K562 (cell line): ENCODE data around the gene SS18L1. TPM values are rescaled to one million over a fixed set of nuclear protein-coding genes. Genes with fewer than 3 reads are reported as not detected.
A peak's percentile ranks its signal among the peaks of the same experiment; 100 is the strongest.

Source experiments
- ELF1 ChIP-seq: fragments of 200-800 bp; sonication (Bioruptor generic); IDR thresholded peaks from 2 replicates; pipeline ENCODE4 v1.6.1; 2016; ENCODE audit warnings: missing genetic modification characterization, missing compliant biosample characterization
- FOXJ3 ChIP-seq: sonication (generic); formaldehyde crosslinking; IDR thresholded peaks from 2 replicates; pipeline ENCODE4 v1.4.0; 2020; ENCODE audit warnings: mild to moderate bottlenecking, missing genetic modification reagents
- HMG20A ChIP-seq: fragments of 450-650 bp; formaldehyde crosslinking; conservative IDR thresholded peaks from 2 replicates; pipeline ENCODE4 v1.4.0; 2020; ENCODE audit warnings: mild to moderate bottlenecking, mixed read lengths
- HMG20B ChIP-seq: fragments of 250-450 bp; sonication (Bioruptor Pico); IDR thresholded peaks from 2 replicates; pipeline ENCODE4 v1.5.0; 2021; ENCODE audit warnings: mild to moderate bottlenecking
- LCOR ChIP-seq: sonication (generic); formaldehyde crosslinking; IDR thresholded peaks from 2 replicates; pipeline ENCODE4 v1.8.0; 2022; ENCODE audit warnings: mild to moderate bottlenecking, missing genetic modification reagents
- MEF2A ChIP-seq: IDR thresholded peaks from 2 replicates; pipeline ENCODE4 v1.6.1; 2011; ENCODE audit warnings: low read depth, mild to moderate bottlenecking, low read length, moderate library complexity; ENCODE audit not compliant: control insufficient read depth
- MYBL2 ChIP-seq, 2 experiments: fragments of 450-650 bp in 1 of 2; sonication (generic) in 1 of 2; formaldehyde crosslinking in 1 of 2; IDR thresholded peaks; 2 replicates each; pipeline versions ENCODE4 v1.6.1 to v1.8.1; 2017 to 2022; ENCODE audit warnings: borderline replicate concordance in 1 of 2, inconsistent platforms in 1 of 2, low read depth in 1 of 2, mild to moderate bottlenecking in 1 of 2, missing genetic modification reagents in 1 of 2, moderate library complexity in 1 of 2
- NFE2 ChIP-seq: IDR thresholded peaks from 2 replicates; pipeline ENCODE4 v1.6.1; 2014; ENCODE audit warnings: antibody characterized with exemption, low read depth
- NUFIP1 ChIP-seq: fragments of 450-650 bp; IDR thresholded peaks from 2 replicates; pipeline ENCODE4 v1.6.1; 2018; ENCODE audit not compliant: partially characterized antibody
- PHB2 ChIP-seq: fragments of 450-650 bp; IDR thresholded peaks from 2 replicates; pipeline ENCODE4 v1.6.1; 2017; ENCODE audit warnings: low read depth
- PHF8 ChIP-seq: fragments of 200-600 bp; sonication (generic); IDR thresholded peaks from 2 replicates; pipeline ENCODE4 v1.6.1; 2012; ENCODE audit warnings: mixed run types, mild to moderate bottlenecking, inconsistent platforms, low read length, moderate library complexity, borderline replicate concordance
- POLR2G ChIP-seq: fragments of 200-400 bp; formaldehyde crosslinking; IDR thresholded peaks from 2 replicates; pipeline ENCODE4 v1.6.1; 2017; ENCODE audit warnings: low read depth, mild to moderate bottlenecking, antibody characterized with exemption, low read length, moderate library complexity
- POLR3G ChIP-seq: IDR thresholded peaks from 2 replicates; pipeline ENCODE4 v1.6.1; 2011; ENCODE audit not compliant: insufficient read length, insufficient replicate concordance; ENCODE audit errors: extremely low read depth
- PTRF ChIP-seq: fragments of 450-650 bp; IDR thresholded peaks from 2 replicates; pipeline ENCODE4 v1.6.1; 2016; ENCODE audit warnings: mild to moderate bottlenecking, missing genetic modification characterization, missing compliant biosample characterization
- PYGO2 ChIP-seq: fragments of 450-650 bp; IDR thresholded peaks from 2 replicates; pipeline ENCODE4 v1.6.1; 2016; ENCODE audit warnings: mild to moderate bottlenecking, missing genetic modification characterization, moderate library complexity, missing compliant biosample characterization
- RB1 ChIP-seq: fragments of 450-650 bp; IDR thresholded peaks from 2 replicates; pipeline ENCODE4 v1.6.1; 2017; ENCODE audit warnings: low read depth, mild to moderate bottlenecking
- RFX7 ChIP-seq: fragments of 250-450 bp; sonication (Bioruptor Pico); IDR thresholded peaks from 2 replicates; pipeline ENCODE4 v1.5.1; 2021; ENCODE audit warnings: mild to moderate bottlenecking
- SIX5 ChIP-seq, 2 experiments: IDR thresholded peaks; 2 replicates each; pipeline ENCODE4 v1.6.1; 2011; ENCODE audit warnings: low read length in 2 of 2, borderline replicate concordance in 1 of 2, low read depth in 1 of 2, mild to moderate bottlenecking in 1 of 2, moderate library complexity in 1 of 2; ENCODE audit not compliant: insufficient read depth in 1 of 2
- TAF15 ChIP-seq: fragments of 200-400 bp; formaldehyde crosslinking; IDR thresholded peaks from 2 replicates; pipeline ENCODE4 v1.6.1; 2017; ENCODE audit warnings: mild to moderate bottlenecking, low read depth, low read length, moderate library complexity
- ZBTB17 ChIP-seq: fragments of 450-650 bp; formaldehyde crosslinking; IDR thresholded peaks from 2 replicates; pipeline ENCODE4 v1.4.0; 2020; ENCODE audit warnings: mild to moderate bottlenecking
- ZKSCAN1 ChIP-seq: fragments of 150-350 bp; IDR thresholded peaks from 2 replicates; pipeline ENCODE4 v1.6.1; 2016; ENCODE audit warnings: low read depth, low read length
- ZNF224 ChIP-seq: sonication (generic); formaldehyde crosslinking; IDR thresholded peaks from 2 replicates; pipeline ENCODE4 v1.8.0; 2022; ENCODE audit warnings: mild to moderate bottlenecking, missing genetic modification reagents
- ZNF384 ChIP-seq: IDR thresholded peaks from 2 replicates; pipeline ENCODE4 v1.6.1; 2012; ENCODE audit warnings: low read depth, low read length, improper control_type of control experiment
- polyA plus RNA-seq, 8 experiments: library from polyadenylated mRNA; depleted of rRNA in 4 of 8; stranded (reverse) in 5 of 8; unstranded in 3 of 8; fragments of >200 nt; fragmentation: Nextera tagmentation in 2 of 8; fragmentation: Illumina TruSeq in 1 of 8; extraction: Ambion mirVana in 2 of 8; extraction: Trizol in 1 of 8; gene quantifications; 2 replicates each; pipeline versions ENCODE4 v1.2.1 to v1.2.3, GENCODE V29; 2011 to 2014; ENCODE audit warnings: inconsistent platforms in 1 of 8, missing spikeins in 1 of 8
- total RNA-seq, 7 experiments: library from RNA; depleted of rRNA in 6 of 7; stranded (reverse); fragments of >200 nt in 6 of 7; fragmentation: Illumina TruSeq in 2 of 7; extraction: Trizol in 2 of 7; gene quantifications; 2 replicates each; pipeline versions ENCODE4 v1.2.1 to v1.2.3, GENCODE V29; 2011 to 2021; ENCODE audit warnings: low replicate concordance in 1 of 7
- TF ChIP-seq, protein P1 (sequence below): sonication (generic); formaldehyde crosslinking; IDR thresholded peaks from 2 replicates; pipeline ENCODE4 v1.9.0; 2022; ENCODE audit warnings: mild to moderate bottlenecking, missing genetic modification reagents
- TF ChIP-seq, protein P2 (sequence below): sonication (generic); formaldehyde crosslinking; IDR thresholded peaks from 2 replicates; pipeline ENCODE4 v1.8.0; 2022; ENCODE audit warnings: mild to moderate bottlenecking, low read depth, missing genetic modification reagents
- TF ChIP-seq, protein P3 (sequence below): fragments of 450-650 bp; formaldehyde crosslinking; IDR thresholded peaks from 2 replicates; pipeline ENCODE4 v1.4.0; 2022; ENCODE audit warnings: missing genetic modification characterization

SS18L1 gene
- total and polyA plus RNA-seq, 9 of the 15 experiments (the other 6 are each of a cell fraction or from before 2014, with no cell fraction given), result 2.7 to 28.3 (median 15.1) TPM

DNA sequence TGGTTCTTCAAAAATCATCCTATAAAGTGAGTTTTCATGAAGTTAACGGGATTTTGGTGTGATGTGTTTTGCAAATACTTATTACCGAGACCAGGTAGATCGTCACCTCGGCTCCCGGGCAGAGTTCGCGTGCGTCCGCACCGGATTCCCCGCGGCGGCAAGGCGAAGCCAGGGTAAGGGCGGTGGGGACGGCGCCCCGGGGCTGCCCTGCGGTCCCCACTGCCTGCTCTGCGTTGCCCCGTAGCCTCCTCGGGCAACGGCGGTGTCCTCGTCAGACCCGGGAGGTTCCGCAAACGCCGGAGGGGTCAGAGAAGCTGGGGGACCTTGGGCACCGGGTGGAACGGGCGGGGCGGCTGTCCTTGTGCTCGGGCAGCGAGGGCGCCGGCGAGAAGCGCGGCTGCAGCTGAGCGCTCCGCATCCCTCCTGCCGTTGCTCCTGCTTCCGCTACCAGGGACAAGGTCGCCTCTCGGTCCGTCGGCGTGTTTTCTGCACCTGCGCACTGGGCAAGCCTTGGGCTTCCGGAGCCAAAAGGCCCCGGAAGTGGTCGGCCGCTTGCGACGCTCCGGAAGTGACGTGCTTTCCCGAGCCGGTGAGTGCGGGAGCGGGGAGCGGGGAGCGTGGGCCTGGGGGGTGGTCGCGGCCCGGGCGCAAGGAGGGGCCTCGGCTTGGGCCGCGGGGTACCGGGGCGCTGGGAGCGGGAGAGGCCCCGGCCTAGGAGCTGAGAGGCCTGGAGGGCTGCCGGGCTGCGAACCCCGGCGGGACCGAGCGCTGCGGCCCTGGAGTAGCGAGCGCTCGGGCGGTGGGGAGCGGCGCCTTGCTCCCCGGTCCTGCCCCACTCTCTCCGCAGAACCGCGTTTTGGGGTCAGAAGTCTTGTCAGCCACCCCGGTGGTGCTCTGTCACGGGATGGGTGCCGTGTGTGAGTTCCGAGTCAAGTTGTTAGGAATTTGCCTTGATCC lies 39.2 kb downstream of the SS18L1 start, which contains the start of gene MTG2 (continued):
- TF ChIP-seq MEF2A (no peak), PTRF (tag) (no peak), MYBL2 (IDR thresholded peaks at IDR 0.05; ENCODE audit: low read depth) (no peak), MYBL2 (CRISPR knock-in tag; IDR thresholded peaks at IDR 0.05; ENCODE audit: borderline replicate concordance) (no peak), PHF8 (peak; percentile 96; the same call in 1 of the 2 replicates), LCOR (peak; percentile 71; the same call in 1 of the 2 replicates), ZKSCAN1 (peak; percentile 39; the same call in 1 of the 2 replicates), ZNF224 (CRISPR knock-in tag) (no peak), TAF15 (no peak), SIX5 (IDR thresholded peaks at IDR 0.05; ENCODE audit: borderline replicate concordance in 1 of 2, insufficient read depth in 1 of 2, low read depth in 1 of 2, low read length in 2 of 2) (peak in 1 of 2 experiments; percentile 41; a peak in 1 of 4 replicates), HMG20A (no peak), NUFIP1 (no peak), RB1 (peak; percentile 35), PHB2 (no peak), PYGO2 (tag) (no peak), POLR3G (no peak), RFX7 (CRISPR knock-in tag) (no peak), FOXJ3 (no peak), ZNF384 (no peak), ZBTB17 (peak; percentile 86), POLR2G (peak; percentile 100), NFE2 (no peak), ELF1 (peak; percentile 95), HMG20B (CRISPR knock-in tag) (no peak; the same call in 1 of the 2 replicates)
- TF ChIP-seq, protein P1, sequence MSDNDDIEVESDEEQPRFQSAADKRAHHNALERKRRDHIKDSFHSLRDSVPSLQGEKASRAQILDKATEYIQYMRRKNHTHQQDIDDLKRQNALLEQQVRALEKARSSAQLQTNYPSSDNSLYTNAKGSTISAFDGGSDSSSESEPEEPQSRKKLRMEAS (CRISPR knock-in tag), result peak; percentile 85
- TF ChIP-seq, protein P2, sequence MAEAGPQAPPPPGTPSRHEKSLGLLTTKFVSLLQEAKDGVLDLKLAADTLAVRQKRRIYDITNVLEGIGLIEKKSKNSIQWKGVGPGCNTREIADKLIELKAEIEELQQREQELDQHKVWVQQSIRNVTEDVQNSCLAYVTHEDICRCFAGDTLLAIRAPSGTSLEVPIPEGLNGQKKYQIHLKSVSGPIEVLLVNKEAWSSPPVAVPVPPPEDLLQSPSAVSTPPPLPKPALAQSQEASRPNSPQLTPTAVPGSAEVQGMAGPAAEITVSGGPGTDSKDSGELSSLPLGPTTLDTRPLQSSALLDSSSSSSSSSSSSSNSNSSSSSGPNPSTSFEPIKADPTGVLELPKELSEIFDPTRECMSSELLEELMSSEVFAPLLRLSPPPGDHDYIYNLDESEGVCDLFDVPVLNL (CRISPR knock-in tag), result 0 out of 2 replicates have a peak, but pooled peaks have one; percentile 23
- TF ChIP-seq, protein P3, sequence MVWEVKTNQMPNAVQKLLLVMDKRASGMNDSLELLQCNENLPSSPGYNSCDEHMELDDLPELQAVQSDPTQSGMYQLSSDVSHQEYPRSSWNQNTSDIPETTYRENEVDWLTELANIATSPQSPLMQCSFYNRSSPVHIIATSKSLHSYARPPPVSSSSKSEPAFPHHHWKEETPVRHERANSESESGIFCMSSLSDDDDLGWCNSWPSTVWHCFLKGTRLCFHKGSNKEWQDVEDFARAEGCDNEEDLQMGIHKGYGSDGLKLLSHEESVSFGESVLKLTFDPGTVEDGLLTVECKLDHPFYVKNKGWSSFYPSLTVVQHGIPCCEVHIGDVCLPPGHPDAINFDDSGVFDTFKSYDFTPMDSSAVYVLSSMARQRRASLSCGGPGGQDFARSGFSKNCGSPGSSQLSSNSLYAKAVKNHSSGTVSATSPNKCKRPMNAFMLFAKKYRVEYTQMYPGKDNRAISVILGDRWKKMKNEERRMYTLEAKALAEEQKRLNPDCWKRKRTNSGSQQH (CRISPR knock-in tag), result 0 out of 2 replicates have a peak, but pooled peaks have one; percentile 32
